Upper lobe of left lung (tissue), 6 donors: ENCODE measurements around the gene PPP1R3D. TPM values are rescaled to one million over a fixed set of nuclear protein-coding genes. Genes with fewer than 3 reads are reported as not detected.

Source experiments
- ATAC-seq, 2 donors: fragments of 200-7000 bp; cut with Tn5 transposase; one replicate each; pipeline ENCODE4 v1.9.1; 2022; ENCODE audit warnings: mild to moderate bottlenecking in 2 of 2, moderate library complexity in 2 of 2; ENCODE audit not compliant: low FRiP score in 2 of 2
- DNase-seq, 2 donors: peaks; one replicate each; pipeline ENCODE4 v3.0.0-alpha.2; 2019 to 2020
- H3K27ac ChIP-seq, 4 donors: fragments of 200-600 bp; sonication (generic); one replicate each; pipeline ENCODE4 v1.5.1; 2016 to 2019
- H3K27me3 ChIP-seq, 4 donors: fragments of 200-600 bp; sonication (generic); one replicate each; pipeline ENCODE4 v1.5.1; 2017 to 2019
- H3K36me3 ChIP-seq, 4 donors: fragments of 200-600 bp; sonication (generic); one replicate each; pipeline ENCODE4 v1.5.1; 2016 to 2019
- H3K4me1 ChIP-seq, 4 donors: fragments of 200-600 bp; sonication (generic); one replicate each; pipeline ENCODE4 v1.5.1; 2018 to 2019
- H3K4me3 ChIP-seq, 4 donors: fragments of 200-600 bp; sonication (generic); one replicate each; pipeline ENCODE4 v1.5.1; 2017 to 2019; ENCODE audit warnings: mild to moderate bottlenecking in 2 of 4, moderate library complexity in 1 of 4
- H3K9me3 ChIP-seq, 4 donors: fragments of 200-600 bp; sonication (generic); one replicate each; pipeline ENCODE4 v1.5.1; 2018 to 2019
- EP300 ChIP-seq, 4 donors: sonication (generic); formaldehyde crosslinking; IDR thresholded peaks; one replicate each; pipeline ENCODE4 v1.5.1; 2017; ENCODE audit warnings: antibody characterized with exemption in 4 of 4, control low read depth in 2 of 4
- POLR2A ChIP-seq, 4 donors: fragments of 450-650 bp; IDR thresholded peaks; one replicate each; pipeline ENCODE4 v1.5.1; 2016 to 2017; ENCODE audit warnings: antibody characterized with exemption in 4 of 4, mild to moderate bottlenecking in 2 of 4
- POLR2AphosphoS5 ChIP-seq, 2 donors: sonication (generic); formaldehyde crosslinking; IDR thresholded peaks; one replicate each; pipeline ENCODE4 v1.5.1; 2017; ENCODE audit warnings: antibody characterized with exemption in 2 of 2
- WGBS, 2 donors: methylation state at CpG; one replicate each; pipeline ENCODE4 v1.1.5; 2017 to 2018; 5-methylcytosine and 5-hydroxymethylcytosine counted together
- total RNA-seq, 6 donors: library from RNA; depleted of rRNA in 4 of 6; stranded (reverse); fragments of >200 nt in 4 of 6; gene quantifications; one replicate each; pipeline versions ENCODE4 v1.1.0 to v1.2.1, GENCODE V29; 2016 to 2021
- TF ChIP-seq, protein P1 (sequence below), 6 experiments: fragments of 450-650 bp in 4 of 6; fragments of 200-600 bp in 2 of 6; sonication (generic) in 2 of 6; IDR thresholded peaks; one replicate each; pipeline ENCODE4 v1.5.1; 2016 to 2019; ENCODE audit warnings: antibody characterized with exemption in 6 of 6
- donor health status: DM: no; HTN: no; CAD: no; lungs with moderate emphysema.
- donor health status: DM: no; HTN: yes; CAD: no; lungs with severe emphysema.

The PPP1R3D gene
- total RNA-seq, 6 donors from 2014 or later, result 6.3 to 12.6 (median 10.4) TPM

GRCh38 chr20:59888050-59888449, 52.1 kb downstream of the PPP1R3D start:
- Histone ChIP-seq H3K4me3 (no peak overlapping the region), H3K4me1 (no peaks in the 10 kb centered on the region), H3K9me3 (no peaks in the 10 kb centered on the region), H3K27ac (no peak overlapping the region), H3K36me3 (no peaks in the 10 kb centered on the region), H3K27me3 (no peaks in the 10 kb centered on the region)
- DNase-seq (no peak), ATAC-seq (no peak)
- TF ChIP-seq, protein P1, sequence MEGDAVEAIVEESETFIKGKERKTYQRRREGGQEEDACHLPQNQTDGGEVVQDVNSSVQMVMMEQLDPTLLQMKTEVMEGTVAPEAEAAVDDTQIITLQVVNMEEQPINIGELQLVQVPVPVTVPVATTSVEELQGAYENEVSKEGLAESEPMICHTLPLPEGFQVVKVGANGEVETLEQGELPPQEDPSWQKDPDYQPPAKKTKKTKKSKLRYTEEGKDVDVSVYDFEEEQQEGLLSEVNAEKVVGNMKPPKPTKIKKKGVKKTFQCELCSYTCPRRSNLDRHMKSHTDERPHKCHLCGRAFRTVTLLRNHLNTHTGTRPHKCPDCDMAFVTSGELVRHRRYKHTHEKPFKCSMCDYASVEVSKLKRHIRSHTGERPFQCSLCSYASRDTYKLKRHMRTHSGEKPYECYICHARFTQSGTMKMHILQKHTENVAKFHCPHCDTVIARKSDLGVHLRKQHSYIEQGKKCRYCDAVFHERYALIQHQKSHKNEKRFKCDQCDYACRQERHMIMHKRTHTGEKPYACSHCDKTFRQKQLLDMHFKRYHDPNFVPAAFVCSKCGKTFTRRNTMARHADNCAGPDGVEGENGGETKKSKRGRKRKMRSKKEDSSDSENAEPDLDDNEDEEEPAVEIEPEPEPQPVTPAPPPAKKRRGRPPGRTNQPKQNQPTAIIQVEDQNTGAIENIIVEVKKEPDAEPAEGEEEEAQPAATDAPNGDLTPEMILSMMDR (IDR thresholded peaks at IDR 0.05), result no peak
- no peak for TF ChIP-seq POLR2A (IDR thresholded peaks at IDR 0.05)
- TF ChIP-seq POLR2AphosphoS5 (IDR thresholded peaks at IDR 0.05), result no peak
- TF ChIP-seq EP300 (IDR thresholded peaks at IDR 0.05), result no peak
- 95 to 100% methylated on average over 1 of the region's 1 CpG for WGBS, 2 donors

Other genes with a start within 250 kb of the PPP1R3D start
- 10 to 100 TPM in 1 of 6 donors, 1 to 10 TPM in 5; 1.1 to 13.3 (median 2.0) TPM for gene SYCP2, start 6.7 kb downstream of the PPP1R3D start, total RNA-seq
- gene FAM217B, start 84 bp upstream of the PPP1R3D start, total RNA-seq, result 10 to 100 TPM in 5 of 6 donors, 1 to 10 TPM in 1; 7.1 to 21.3 (median 13.0) TPM
- gene CDH26, start 18.1 kb upstream of the PPP1R3D start, total RNA-seq, result 10 to 100 TPM in 3 of 6 donors, 1 to 10 TPM in 3; 4.0 to 18.9 (median 11.1) TPM